Measurements from ENCODE around the gene PLAAT2.

DNA sequence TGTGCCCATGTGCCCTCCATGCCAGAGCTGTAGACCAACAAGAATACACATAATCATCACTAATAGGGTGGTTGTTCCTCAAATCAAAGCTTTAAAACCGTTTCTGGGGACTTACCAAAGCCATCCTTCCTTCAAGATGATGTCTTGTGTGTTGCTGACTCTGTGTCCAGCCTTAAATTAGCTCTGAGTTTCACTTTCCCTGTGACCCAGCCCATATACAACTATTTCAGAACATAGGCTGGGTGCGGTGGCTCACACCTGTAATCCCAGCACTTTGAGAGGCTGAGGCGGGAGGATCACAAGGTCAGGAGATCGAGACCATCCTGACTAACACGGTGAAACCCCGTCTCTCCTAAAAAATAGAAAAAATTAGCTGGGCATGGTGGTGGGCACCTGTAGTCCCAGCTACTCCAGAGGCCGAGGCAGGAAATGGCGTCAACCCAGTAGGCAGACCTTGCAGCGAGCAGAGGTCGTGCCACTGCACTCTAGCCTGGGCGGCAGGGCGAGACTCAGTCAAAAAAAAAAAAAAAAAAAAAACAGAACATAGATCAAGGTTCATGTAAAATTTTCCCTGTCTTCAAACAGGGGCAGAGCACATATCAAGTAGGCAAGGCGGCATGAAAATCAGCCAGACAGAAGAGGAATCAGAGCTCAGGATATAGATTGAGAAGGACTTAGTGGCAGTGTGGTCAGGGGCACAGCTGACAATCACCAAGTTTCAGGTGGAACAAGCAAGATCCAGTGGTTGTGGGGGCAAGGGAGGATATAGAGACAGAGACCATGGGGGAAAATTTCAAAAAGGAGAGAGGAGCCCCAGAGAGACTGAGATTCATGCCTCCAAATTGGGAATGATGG lies at the start of gene PLAAT2:
- TF ChIP-seq CTCF (IDR thresholded peaks at IDR 0.05; ENCODE audit: low read depth, low read length, missing input control) (no peak), RAD21 (IDR thresholded peaks at IDR 0.05) (no peak), MAX (IDR thresholded peaks at IDR 0.05) (no peak)
- TF ChIP-seq, protein P1, sequence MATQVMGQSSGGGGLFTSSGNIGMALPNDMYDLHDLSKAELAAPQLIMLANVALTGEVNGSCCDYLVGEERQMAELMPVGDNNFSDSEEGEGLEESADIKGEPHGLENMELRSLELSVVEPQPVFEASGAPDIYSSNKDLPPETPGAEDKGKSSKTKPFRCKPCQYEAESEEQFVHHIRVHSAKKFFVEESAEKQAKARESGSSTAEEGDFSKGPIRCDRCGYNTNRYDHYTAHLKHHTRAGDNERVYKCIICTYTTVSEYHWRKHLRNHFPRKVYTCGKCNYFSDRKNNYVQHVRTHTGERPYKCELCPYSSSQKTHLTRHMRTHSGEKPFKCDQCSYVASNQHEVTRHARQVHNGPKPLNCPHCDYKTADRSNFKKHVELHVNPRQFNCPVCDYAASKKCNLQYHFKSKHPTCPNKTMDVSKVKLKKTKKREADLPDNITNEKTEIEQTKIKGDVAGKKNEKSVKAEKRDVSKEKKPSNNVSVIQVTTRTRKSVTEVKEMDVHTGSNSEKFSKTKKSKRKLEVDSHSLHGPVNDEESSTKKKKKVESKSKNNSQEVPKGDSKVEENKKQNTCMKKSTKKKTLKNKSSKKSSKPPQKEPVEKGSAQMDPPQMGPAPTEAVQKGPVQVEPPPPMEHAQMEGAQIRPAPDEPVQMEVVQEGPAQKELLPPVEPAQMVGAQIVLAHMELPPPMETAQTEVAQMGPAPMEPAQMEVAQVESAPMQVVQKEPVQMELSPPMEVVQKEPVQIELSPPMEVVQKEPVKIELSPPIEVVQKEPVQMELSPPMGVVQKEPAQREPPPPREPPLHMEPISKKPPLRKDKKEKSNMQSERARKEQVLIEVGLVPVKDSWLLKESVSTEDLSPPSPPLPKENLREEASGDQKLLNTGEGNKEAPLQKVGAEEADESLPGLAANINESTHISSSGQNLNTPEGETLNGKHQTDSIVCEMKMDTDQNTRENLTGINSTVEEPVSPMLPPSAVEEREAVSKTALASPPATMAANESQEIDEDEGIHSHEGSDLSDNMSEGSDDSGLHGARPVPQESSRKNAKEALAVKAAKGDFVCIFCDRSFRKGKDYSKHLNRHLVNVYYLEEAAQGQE (IDR thresholded peaks at IDR 0.05) = no peak
